ENCODE data around the gene TPRG1.
"Not testable (repeated sequence)": the region's sequence is repeated elsewhere in the genome, so short reads cannot be mapped to it uniquely, and the experiment has no call there.

TPRG1 gene

DNA sequence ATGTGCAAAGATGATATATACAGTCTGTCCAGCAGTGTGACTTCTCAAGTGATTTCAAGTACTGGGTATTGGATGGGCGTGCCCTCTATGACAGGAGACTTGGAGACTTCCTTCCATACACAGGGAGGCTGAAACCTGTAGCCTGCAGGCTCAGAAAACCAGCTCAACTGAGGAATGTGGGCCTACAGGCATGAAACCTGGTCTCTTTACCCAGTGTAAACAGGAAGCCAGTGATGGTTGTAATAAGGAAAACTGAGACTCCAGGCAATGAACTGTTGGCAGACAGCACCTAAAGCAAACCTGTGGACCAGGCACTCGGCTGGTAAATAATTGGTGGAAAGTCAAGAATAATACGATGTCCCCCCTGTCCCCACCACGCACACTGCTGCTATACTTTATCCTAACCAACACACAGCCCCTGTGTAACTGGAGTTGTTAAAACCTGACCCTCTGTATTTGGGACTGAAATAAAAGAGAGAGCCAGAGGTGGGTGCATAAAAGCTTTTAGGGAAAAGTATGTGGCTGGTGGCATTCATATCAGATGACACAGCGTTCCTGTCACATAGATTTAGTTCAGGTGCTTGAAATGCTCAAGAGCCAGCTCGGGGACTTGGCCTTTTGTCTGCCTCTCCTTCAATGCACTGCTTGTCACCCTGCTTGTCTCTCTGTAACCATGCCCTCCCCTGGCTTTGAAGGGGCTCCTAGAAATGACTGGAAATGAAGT lies 144.7 kb downstream of the TPRG1 start:
- DNase-seq (ENCODE audit: low read depth, low spot score) = peak; percentile 88

- DNase-seq (ENCODE audit: low read depth, low spot score) = no peak
Observed at GRCh38 chr3:189317911-189318310, 146.1 kb downstream of the TPRG1 start.

DNA sequence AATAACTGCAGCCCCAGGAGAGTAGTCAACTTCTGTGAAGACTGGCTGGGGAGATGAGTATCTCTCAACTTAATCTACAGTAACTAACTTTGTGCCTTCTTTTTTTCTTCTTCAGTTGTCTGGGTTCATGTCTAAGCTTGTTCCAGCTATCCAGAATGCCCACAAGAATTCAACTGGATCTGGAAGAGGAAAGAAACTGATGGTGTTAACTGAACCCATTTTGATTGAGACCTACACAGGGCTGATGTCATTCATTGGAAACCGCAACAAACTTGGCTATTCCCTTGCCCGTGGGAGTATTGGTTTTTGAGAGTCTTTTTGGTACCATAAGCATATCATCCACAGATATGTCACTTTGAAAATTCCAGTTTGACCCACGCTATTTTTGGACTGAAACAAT lies 148.7 kb downstream of the TPRG1 start:
- DNase-seq (ENCODE audit: low read depth, low spot score) = no peak

- DNase-seq (ENCODE audit: low read depth, low spot score) = no peak
Observed at GRCh38 chr3:189322339-189322738, 150.6 kb downstream of the TPRG1 start.

GRCh38 chr3:189324538-189325138 lies 152.9 kb downstream of the TPRG1 start:
- DNase-seq (ENCODE audit: low read depth, low spot score) = no peak

GRCh38 chr3:189325454-189325853 lies 153.7 kb downstream of the TPRG1 start:
- no peak for DNase-seq (ENCODE audit: low read depth, low spot score)

DNA sequence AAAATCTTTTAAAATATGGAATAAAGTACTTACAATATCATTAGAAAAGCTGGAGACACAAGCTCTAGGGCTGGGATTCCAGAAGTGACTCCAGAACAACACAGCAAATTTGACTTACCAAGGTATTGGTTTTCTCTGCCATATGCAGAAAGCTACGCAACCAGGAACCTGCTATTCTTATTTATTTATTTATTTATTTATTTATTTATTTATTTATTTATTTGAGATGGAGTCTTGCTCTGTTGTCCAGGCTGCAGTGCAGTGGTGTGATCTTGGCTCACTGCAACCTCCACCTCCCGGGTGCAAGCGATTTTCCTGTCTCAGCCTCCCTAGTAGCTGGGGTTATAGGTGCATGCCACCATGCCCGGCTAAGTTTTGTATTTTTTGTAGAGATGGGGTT lies 157.9 kb downstream of the TPRG1 start:
- not testable (repeated sequence) for DNase-seq (ENCODE audit: low read depth, low spot score)

- DNase-seq (ENCODE audit: low read depth, low spot score) = no peak
Observed at GRCh38 chr3:189330066-189330465, 158.3 kb downstream of the TPRG1 start.

- DNase-seq (ENCODE audit: low read depth, low spot score) = no peak
Observed at GRCh38 chr3:189331002-189331418, 159.2 kb downstream of the TPRG1 start.

- DNase-seq (ENCODE audit: low read depth, low spot score) = no peak
Observed at GRCh38 chr3:189334064-189334920, 162.5 kb downstream of the TPRG1 start.

GRCh38 chr3:189337673-189338091 lies 165.9 kb downstream of the TPRG1 start:
- DNase-seq (ENCODE audit: low read depth, low spot score) = peak; percentile 79

GRCh38 chr3:189338366-189338765 lies 166.6 kb downstream of the TPRG1 start:
- no peak for DNase-seq (ENCODE audit: low read depth, low spot score)

GRCh38 chr3:189339996-189340395 lies 168.2 kb downstream of the TPRG1 start:
- no peak for DNase-seq (ENCODE audit: low read depth, low spot score)

GRCh38 chr3:189340680-189341460 lies 169.1 kb downstream of the TPRG1 start:
- DNase-seq (ENCODE audit: low read depth, low spot score) = peak; percentile 60

GRCh38 chr3:189342811-189343210 lies 171.0 kb downstream of the TPRG1 start:
- DNase-seq (ENCODE audit: low read depth, low spot score) = no peak

DNA sequence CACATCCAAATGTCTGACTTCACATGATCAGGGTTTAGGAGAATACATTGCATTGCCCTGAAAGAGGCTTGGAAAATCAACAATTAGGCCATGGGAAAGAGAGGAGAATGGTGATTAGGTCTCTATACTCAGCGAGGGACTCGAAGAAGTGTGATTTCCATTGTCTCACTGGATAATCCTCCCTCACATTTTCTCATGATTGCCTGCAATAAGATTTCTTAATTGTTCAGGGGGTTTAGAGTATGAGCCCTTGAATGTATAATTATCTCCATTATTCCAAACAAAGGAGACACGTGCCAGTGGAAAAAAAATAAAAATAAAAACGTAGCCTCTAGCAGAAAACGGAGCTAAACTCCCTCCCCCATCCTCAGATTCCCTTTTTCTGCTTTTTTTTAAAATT lies 173.2 kb downstream of the TPRG1 start:
- DNase-seq (ENCODE audit: low read depth, low spot score) = no peak

DNA sequence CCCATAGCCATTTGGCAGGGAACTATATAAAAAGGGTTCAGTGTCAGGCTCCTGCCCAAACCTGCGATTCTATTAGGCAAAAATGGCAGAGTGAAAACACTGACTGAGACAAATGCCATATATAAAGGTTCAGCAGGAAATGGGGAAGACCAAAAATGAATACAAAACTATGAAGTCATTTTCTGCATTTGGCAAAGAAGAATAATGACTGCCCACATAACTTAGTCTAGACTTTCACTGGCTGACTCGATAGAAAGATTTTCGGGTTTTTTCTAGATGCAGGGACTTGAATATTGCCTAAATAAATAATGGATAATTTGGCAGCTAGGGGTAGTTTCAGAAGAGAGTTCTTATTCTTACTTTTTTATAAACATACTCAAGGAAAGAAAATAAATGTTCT lies 178.0 kb downstream of the TPRG1 start:
- DNase-seq (ENCODE audit: low read depth, low spot score) = no peak

DNA sequence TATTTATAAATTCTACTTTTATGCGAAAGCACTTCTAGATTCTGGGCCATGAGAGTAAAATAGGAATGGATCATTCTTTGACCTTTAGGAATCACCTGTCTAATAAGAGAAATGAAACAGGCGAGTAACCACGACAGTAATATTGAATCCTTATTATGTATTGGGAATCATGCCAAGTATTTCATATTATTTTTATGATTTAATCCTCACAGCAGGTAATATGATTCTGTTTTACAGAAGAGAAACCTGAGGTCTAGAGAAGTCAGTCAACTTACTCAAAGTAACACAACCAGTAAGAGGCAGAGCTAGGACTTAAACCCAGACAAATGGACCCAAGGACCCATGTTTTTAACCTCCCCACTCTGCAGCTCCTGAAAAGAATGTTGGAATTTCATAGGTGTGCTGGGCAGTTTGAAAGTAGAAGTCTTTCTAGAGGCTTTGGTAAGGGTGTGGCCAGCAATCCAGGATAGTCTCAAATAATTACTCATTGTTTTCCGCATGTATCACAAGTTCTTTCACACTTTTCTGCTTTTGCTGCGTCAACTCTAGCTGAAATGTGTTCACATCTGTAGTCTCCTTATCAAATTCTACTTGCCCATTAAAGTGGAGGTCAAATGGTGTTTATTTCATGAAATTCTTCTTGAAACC lies 181.7 kb downstream of the TPRG1 start:
- no peak for DNase-seq (ENCODE audit: low read depth, low spot score)

DNA sequence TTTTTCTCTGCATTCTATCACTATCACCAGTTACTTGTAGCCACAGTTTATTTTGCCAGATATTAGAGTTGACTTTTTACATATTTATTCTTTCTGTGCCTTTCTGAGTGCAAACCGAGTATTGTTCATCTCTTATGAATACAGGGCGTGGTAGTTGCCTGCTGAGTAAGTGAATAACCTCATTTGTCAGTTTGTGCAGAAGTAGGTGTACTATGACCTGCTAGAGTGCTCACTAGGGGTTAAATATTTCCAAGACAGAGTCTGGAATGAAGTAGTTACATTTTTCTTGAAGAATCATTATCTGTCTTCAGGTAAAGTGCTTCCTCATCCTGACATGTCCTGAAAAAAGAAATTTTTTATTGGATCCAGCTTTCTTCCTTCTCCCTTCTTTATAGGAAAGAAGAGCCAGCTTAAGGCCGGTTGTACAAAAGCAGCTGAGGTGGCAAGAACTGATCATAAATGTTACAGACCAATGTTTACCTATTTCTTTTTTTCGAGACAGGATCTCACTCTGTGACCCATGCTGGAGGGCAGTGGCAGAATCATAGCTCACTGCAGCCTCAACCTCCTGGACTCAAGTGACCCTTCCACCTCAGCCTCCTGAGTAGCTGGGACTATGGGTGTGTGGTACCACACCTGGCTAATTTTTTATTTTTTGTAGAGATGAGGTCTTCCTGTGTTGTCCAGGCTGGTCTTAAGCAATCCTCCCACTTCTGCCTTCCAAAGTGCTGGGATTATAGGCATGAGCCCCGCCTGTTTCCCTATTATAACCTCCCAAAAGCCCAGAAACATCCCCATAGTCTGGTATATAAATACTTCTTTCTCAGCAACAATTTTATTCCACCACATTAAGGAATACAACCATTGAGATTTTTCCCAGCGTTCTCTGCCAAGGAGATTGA lies 182.5 kb downstream of the TPRG1 start:
- DNase-seq (ENCODE audit: low read depth, low spot score) = no peak

- DNase-seq (ENCODE audit: low read depth, low spot score) = no peak
Observed at GRCh38 chr3:189355115-189355480, 183.3 kb downstream of the TPRG1 start.
